ENCODE results near the gene SLC16A8. TPM values are rescaled to one million over a fixed set of nuclear protein-coding genes. Genes with fewer than 3 reads are reported as not detected.
A peak's percentile ranks its signal among the peaks of the same experiment; 100 is the strongest.

SLC16A8 gene
- total RNA-seq, 1 experiment from 2014 or later, result not detected

- Mint-ChIP-seq H3K9me3 (ENCODE audit: unreplicated experiment) (no peaks in the 10 kb centered on the region), H3K36me3 (ENCODE audit: insufficient read depth, unreplicated experiment) (no peaks in the 10 kb centered on the region), H3K27me3 (ENCODE audit: insufficient read depth, unreplicated experiment) (no peaks in the 10 kb centered on the region), H3K4me3 (ENCODE audit: unreplicated experiment) (no peak overlapping the region), H3K27ac (ENCODE audit: low read depth, unreplicated experiment) (no peak overlapping the region), H3K4me1 (ENCODE audit: insufficient read depth, unreplicated experiment) (no peaks in the 10 kb centered on the region)
- ChIA-PET CTCF (interaction anchor here (0.5 to 0.7 kb wide), 3 partner anchors 211 to 576 kb away, joined by 3 read pairs; no protein-coding TSS in a partner anchor), POLR2A (interaction anchor here (1.1 kb wide), 1 partner anchor 15 kb away, joined by 3 read pairs; no protein-coding TSS in a partner anchor)
- intact Hi-C loops (cut with micrococcal nuclease), result no loop called here
- TF ChIP-seq, protein P1, sequence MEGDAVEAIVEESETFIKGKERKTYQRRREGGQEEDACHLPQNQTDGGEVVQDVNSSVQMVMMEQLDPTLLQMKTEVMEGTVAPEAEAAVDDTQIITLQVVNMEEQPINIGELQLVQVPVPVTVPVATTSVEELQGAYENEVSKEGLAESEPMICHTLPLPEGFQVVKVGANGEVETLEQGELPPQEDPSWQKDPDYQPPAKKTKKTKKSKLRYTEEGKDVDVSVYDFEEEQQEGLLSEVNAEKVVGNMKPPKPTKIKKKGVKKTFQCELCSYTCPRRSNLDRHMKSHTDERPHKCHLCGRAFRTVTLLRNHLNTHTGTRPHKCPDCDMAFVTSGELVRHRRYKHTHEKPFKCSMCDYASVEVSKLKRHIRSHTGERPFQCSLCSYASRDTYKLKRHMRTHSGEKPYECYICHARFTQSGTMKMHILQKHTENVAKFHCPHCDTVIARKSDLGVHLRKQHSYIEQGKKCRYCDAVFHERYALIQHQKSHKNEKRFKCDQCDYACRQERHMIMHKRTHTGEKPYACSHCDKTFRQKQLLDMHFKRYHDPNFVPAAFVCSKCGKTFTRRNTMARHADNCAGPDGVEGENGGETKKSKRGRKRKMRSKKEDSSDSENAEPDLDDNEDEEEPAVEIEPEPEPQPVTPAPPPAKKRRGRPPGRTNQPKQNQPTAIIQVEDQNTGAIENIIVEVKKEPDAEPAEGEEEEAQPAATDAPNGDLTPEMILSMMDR (IDR thresholded peaks at IDR 0.05; ENCODE audit: unreplicated experiment), result no peak
- no peak for DNase-seq (ENCODE audit: unreplicated experiment)
- BruUV-seq (replicated peaks), result no TSS peak
Measured at GRCh38 chr22:38106814-38107578, 23.0 kb upstream of the SLC16A8 start.

DNA sequence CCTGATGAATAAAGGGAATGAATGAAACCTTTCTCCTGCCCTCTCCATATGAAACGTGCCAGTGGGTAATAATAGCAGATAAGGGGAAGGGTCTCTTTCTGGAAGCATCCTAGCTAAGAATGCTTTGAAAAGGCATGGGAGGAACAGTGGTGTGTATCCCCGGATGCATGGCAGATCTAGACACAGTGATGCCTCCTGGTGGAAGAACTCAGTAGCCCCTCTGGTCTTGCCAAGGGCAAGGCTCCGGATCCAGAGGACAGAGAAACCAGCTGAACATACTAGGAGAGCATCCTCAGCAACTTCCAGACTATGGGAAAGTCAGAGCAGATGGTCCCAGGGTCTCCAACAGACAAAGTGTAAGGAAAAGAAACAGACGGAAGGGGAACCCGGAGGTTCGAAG is 20.1 kb upstream of the SLC16A8 start:
- H3K27ac Mint-ChIP-seq (ENCODE audit: low read depth, unreplicated experiment), result no peak overlapping the region
- peak; percentile 27 for DNase-seq (ENCODE audit: unreplicated experiment)
- no peak overlapping the region for H3K4me3 Mint-ChIP-seq (ENCODE audit: unreplicated experiment)
- H3K36me3 Mint-ChIP-seq (ENCODE audit: insufficient read depth, unreplicated experiment), result no peaks in the 10 kb centered on the region
- TF ChIP-seq, protein P1 (IDR thresholded peaks at IDR 0.05; ENCODE audit: unreplicated experiment), result peak; percentile 16
- intact Hi-C loops (cut with micrococcal nuclease), result no loop called here
- ChIA-PET POLR2A (interaction anchor here (0.9 kb wide), 1 partner anchor 52 kb away, joined by 4 read pairs; no protein-coding TSS in a partner anchor), CTCF (interaction anchor here (0.6 to 1.0 kb wide), 2 partner anchors 9 to 79 kb away, joined by 4 read pairs; no protein-coding TSS in a partner anchor)
- H3K9me3 Mint-ChIP-seq (ENCODE audit: unreplicated experiment), result no peaks in the 10 kb centered on the region
- H3K4me1 Mint-ChIP-seq (ENCODE audit: insufficient read depth, unreplicated experiment), result no peaks in the 10 kb centered on the region
- BruUV-seq (replicated peaks), result no TSS peak
- no peaks in the 10 kb centered on the region for H3K27me3 Mint-ChIP-seq (ENCODE audit: insufficient read depth, unreplicated experiment)

DNA sequence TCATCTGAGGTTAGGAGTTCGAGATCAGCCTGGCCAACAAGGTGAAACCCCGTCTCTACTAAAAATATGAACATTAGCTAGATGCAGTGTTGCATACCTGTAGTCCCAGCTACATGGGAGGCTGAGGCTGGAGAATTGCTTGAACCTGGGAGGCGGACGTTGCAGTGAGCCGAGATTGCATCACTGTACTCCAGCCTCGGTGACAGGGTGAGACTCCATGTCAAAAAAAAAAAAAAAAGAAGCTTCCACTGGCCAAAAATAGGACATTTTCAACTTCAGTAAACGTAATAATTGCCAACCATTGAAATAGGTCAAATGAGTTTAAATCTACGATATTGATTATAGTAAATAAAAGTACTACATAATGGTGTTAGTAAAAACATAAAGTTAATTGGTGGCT is 19.7 kb upstream of the SLC16A8 start:
- ChIA-PET POLR2A (interaction anchor here (0.9 kb wide), 1 partner anchor 51 kb away, joined by 4 read pairs; no protein-coding TSS in a partner anchor), CTCF (interaction anchor here (0.6 to 1.0 kb wide), 2 partner anchors 9 to 80 kb away, joined by 4 read pairs; no protein-coding TSS in a partner anchor)
- Mint-ChIP-seq H3K27me3 (ENCODE audit: insufficient read depth, unreplicated experiment) (no peaks in the 10 kb centered on the region), H3K27ac (ENCODE audit: low read depth, unreplicated experiment) (no peak overlapping the region), H3K9me3 (ENCODE audit: unreplicated experiment) (no peaks in the 10 kb centered on the region), H3K36me3 (ENCODE audit: insufficient read depth, unreplicated experiment) (no peaks in the 10 kb centered on the region), H3K4me3 (ENCODE audit: unreplicated experiment) (no peak overlapping the region), H3K4me1 (ENCODE audit: insufficient read depth, unreplicated experiment) (no peaks in the 10 kb centered on the region)
- DNase-seq (ENCODE audit: unreplicated experiment), result no peak
- TF ChIP-seq, protein P1 (IDR thresholded peaks at IDR 0.05; ENCODE audit: unreplicated experiment), result no peak
- BruUV-seq (replicated peaks), result no TSS peak
- intact Hi-C loops (cut with micrococcal nuclease), result no loop called here

DNA sequence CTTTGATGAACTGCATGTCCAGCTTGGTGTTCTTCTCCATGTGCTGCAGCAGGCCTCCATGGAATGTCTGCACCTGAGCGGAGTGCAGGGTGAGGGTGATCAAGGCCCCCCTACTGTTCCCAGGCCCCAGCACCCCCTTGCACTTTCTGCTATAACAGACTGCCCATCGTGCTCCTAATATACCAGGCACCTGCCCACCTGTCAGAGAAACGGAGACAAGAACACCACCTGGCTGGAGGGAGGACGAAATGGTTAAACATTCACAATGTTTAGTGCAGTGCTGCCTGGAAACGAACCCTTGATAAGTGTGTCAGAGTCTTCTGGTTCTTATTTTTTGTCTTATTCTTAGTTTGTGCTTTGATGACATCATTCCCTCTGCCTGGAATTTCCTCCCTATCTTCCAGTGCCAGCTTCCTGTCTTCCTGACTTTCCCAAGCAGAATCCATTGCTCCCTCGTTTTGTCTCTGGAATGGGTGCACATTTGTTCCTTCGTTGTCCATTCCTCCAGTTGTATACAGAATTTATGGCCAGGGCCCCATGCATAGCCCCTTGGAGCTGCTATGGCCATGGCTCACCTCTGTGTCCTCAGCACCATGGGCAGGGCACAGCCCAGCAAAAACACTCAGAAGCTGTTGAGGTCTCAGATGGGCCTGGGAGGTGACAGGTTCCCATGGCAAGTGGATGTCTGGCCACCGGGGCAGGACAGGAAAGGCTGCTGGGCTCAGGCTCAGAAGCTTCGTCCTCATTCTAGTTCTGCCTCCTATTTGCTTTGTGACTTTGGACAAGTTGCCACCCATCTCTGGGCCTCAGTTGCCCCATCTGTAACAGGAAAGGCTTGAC is 14.6 kb upstream of the SLC16A8 start:
- no TSS peak for BruUV-seq (replicated peaks)
- TF ChIP-seq, protein P1 (IDR thresholded peaks at IDR 0.05; ENCODE audit: unreplicated experiment), result no peak
- H3K4me3 Mint-ChIP-seq (ENCODE audit: unreplicated experiment), result no peak overlapping the region
- no peaks in the 10 kb centered on the region for H3K36me3 Mint-ChIP-seq (ENCODE audit: insufficient read depth, unreplicated experiment)
- CTCF ChIA-PET, result interaction anchor here (0.6 to 4.9 kb wide), 3 partner anchors 15 to 256 kb away, joined by 3 to 32 read pairs (median 3); no protein-coding TSS in a partner anchor
- no peaks in the 10 kb centered on the region for H3K27me3 Mint-ChIP-seq (ENCODE audit: insufficient read depth, unreplicated experiment)
- H3K9me3 Mint-ChIP-seq (ENCODE audit: unreplicated experiment), result no peaks in the 10 kb centered on the region
- intact Hi-C loops (cut with micrococcal nuclease), result no loop called here
- H3K27ac Mint-ChIP-seq (ENCODE audit: low read depth, unreplicated experiment), result no peak overlapping the region
- POLR2A ChIA-PET, result interaction anchor here (0.7 to 1.2 kb wide), 3 partner anchors 33 to 73 kb away, joined by 3 read pairs; no protein-coding TSS in a partner anchor
- H3K4me1 Mint-ChIP-seq (ENCODE audit: insufficient read depth, unreplicated experiment), result no peaks in the 10 kb centered on the region
- no peak for DNase-seq (ENCODE audit: unreplicated experiment)

Measured in MCF 10A (cell line).